NCI-H146 treated with DMSO at 0.1 percent for 48 hours (cell line): ENCODE results near the gene PSMD9.
"Not testable (repeated sequence)": the region's sequence is repeated elsewhere in the genome, so short reads cannot be mapped to it uniquely, and the experiment has no call there.

Experiments
- DNase-seq: peaks from one replicate; lab custom pipeline; 2025; ENCODE audit not compliant: unreplicated experiment; lab: John Stamatoyannopoulos, UW

The PSMD9 gene

GRCh38 chr12:121872546-121873215 is 15.9 kb upstream of the PSMD9 start:
- no peak for DNase-seq

- DNase-seq: no peak
These were observed 15.4 kb upstream of the PSMD9 start for GRCh38 chr12:121873216-121873569.

- no peak for DNase-seq
These were observed 14.5 kb upstream of the PSMD9 start for GRCh38 chr12:121874071-121874470.

GRCh38 chr12:121875582-121875981 is 13.0 kb upstream of the PSMD9 start:
- DNase-seq: no peak

- DNase-seq: not testable (repeated sequence)
These were observed 12.5 kb upstream of the PSMD9 start for GRCh38 chr12:121876080-121876447.

GRCh38 chr12:121883315-121883660 is 5.3 kb upstream of the PSMD9 start:
- no peak for DNase-seq

GRCh38 chr12:121885129-121885528 is 3.5 kb upstream of the PSMD9 start:
- DNase-seq: not testable (repeated sequence)

- DNase-seq: no peak
These were observed 510 bp upstream of the PSMD9 start for GRCh38 chr12:121888083-121888477.

GRCh38 chr12:121889274-121889624 is 659 bp downstream of the PSMD9 start:
- no peak for DNase-seq

- not testable (repeated sequence) for DNase-seq
These were observed 1.1 kb downstream of the PSMD9 start for GRCh38 chr12:121889661-121890060.

GRCh38 chr12:121892673-121893561 is 4.3 kb downstream of the PSMD9 start:
- DNase-seq: no peak

- peak; percentile 31 for DNase-seq
These were observed 5.4 kb downstream of the PSMD9 start for GRCh38 chr12:121893961-121894460.

- no peak for DNase-seq
These were observed 6.0 kb downstream of the PSMD9 start for GRCh38 chr12:121894633-121895032.

GRCh38 chr12:121898287-121898686 is 9.7 kb downstream of the PSMD9 start:
- DNase-seq: no peak

- no peak for DNase-seq
These were observed 11.0 kb downstream of the PSMD9 start for GRCh38 chr12:121899590-121899989.

- DNase-seq: no peak
These were observed 14.6 kb downstream of the PSMD9 start for GRCh38 chr12:121903202-121903601.

- no peak for DNase-seq
These were observed 17.2 kb downstream of the PSMD9 start for GRCh38 chr12:121905746-121906145.

- DNase-seq: no peak
These were observed 20.1 kb downstream of the PSMD9 start for GRCh38 chr12:121908702-121909101.

- no peak for DNase-seq
These were observed 23.4 kb downstream of the PSMD9 start for GRCh38 chr12:121911824-121912585.

- peak; percentile 38 for DNase-seq
These were observed 27.3 kb downstream of the PSMD9 start for GRCh38 chr12:121915841-121916321.

- no peak for DNase-seq
These were observed 28.1 kb downstream of the PSMD9 start for GRCh38 chr12:121916719-121917118.
